Measurements from ENCODE around the gene GBX2.

The GBX2 gene

DNA sequence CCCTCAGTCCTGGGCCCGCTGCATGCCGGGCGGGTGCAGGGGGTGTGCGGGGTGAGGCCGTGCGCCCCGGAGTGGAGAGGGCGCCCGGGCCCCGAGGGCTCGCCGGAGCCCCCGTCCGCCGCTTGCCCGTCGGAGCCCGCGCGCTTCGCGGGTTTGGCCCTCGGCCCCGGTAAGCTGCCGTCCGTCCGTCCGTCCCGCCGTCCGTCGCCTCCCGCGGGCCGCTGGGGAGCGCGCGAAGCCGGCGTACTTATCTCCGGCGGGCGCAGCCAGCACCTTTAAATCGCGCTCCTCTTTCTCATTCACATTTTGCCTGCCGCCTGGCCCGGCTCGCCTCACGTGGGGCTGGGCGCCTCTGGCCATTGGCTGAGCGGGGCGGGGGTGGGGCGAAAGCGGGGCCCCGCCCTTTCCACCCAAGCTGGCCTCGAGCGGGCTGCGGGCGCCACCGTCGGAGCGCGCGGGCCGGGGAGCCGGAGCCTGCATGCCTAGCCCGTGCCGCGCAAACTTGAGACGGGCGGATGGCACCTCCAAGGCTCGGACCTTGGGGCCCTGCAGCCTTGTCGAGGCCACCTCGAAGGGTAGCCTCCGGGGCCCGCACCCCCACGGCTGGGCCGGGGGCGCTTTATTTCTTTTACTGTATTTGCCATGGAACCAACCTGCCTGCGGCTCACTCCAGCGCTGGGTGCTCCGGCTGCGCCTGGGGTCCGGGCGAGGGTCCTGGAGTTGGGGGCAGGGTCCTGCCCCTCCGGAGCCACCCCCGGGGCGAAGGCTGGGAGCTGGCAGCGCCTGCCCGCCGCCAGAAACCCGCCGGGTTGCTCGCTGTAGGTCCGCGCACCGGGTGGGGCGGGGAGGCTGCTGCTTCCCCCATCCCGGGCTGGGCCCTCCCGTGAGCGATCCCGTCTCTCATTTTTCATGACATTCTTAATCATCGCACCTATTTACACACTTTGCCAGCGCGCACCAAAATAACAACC is at the start of gene GBX2:
Gene GBX2, minus strand, starts transcription at position 277 of the 971 bp plus-strand sequence. CDS start 415 bp downstream, outside the sequence.
- peak in 9 of 56 donors; percentile 5 to 47 (median 20) for DNase-seq

DNA sequence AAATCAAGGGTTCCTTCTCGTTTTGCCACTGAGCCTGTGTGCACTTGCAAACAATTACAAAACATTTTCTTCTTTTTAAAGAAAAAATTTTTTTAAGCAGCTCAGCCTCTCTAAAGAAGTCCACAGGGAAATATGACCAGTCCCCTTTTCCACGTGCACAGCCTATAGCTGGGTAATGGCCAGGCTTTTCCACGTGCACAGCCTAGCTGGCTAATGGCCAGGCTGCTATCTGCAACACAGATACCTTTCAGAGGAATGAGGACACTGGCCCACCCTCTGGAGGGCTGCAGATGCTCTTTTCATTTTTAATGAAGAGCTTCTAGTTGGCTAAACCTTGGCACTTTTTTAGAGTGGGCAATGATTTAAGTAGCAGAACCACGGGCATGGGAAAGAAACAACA is 49.7 kb upstream of the GBX2 start:
- no peak for DNase-seq

DNA sequence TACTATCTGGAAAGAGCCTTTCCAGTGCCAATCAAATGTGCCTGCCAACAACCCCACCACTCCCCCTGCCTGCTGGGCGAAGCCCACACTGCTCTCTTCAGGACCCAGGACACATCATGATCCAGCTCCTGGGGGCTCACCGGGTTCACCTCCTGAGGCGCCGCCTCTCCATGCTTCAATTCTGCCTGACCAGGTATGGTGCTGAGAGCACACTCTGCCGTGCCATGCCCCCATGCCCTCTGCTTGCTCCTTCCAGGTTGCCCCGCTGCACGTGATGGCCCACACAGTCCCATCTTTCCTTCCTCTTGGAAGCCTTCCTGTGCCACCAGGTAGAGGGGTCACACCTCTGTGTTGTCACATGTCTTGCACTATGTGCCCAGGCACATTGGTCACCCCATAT is 48.5 kb upstream of the GBX2 start:
- no peak for DNase-seq

DNA sequence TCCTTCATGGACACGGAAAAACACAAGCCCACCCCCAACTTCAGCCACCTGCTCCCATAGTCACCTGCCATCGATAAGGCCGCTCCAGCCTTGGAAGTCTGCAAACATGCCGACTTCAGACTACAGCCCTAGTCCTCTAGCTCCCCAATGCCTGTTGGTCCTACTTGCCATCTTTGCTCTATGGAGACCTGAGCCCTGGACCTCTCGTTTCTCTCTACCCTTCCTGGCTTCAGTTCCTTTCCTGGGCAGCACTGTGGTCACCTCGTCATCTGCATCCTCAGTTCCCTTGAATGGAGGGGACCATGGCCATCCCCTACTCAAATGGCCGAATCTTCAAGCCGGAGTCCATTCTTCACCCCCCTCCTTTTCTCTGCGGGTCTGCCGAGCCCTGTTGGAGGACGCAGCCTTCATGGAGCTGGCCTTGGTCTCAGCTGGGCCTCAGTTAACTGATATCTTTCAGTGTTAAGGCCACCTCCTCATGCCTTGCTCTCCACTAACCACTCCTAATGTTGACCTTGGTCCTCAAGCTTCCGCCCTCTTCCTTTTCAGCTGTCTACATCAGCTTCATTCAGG is 47.7 kb upstream of the GBX2 start:
- no peak for DNase-seq

DNA sequence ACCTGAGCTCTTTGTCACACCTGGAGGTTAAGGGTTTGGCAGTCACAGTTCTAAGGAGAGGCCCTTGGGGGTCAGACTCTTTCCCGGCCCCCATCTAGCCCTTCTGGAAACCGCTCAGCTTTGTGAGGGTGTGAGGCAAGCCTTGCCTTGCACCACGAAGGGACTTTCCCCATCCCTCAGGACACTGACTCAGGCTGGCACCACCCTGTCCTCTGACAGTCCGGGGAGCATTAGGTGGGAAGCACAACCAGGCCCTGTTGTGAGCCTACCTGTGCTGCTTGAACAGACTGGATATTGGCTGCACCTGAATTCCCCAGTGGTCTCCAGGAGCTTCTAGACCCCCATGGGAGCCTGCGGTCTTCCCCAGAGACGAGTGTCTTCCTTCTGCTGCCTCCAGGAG is 47.0 kb upstream of the GBX2 start:
- no peak for DNase-seq

DNA sequence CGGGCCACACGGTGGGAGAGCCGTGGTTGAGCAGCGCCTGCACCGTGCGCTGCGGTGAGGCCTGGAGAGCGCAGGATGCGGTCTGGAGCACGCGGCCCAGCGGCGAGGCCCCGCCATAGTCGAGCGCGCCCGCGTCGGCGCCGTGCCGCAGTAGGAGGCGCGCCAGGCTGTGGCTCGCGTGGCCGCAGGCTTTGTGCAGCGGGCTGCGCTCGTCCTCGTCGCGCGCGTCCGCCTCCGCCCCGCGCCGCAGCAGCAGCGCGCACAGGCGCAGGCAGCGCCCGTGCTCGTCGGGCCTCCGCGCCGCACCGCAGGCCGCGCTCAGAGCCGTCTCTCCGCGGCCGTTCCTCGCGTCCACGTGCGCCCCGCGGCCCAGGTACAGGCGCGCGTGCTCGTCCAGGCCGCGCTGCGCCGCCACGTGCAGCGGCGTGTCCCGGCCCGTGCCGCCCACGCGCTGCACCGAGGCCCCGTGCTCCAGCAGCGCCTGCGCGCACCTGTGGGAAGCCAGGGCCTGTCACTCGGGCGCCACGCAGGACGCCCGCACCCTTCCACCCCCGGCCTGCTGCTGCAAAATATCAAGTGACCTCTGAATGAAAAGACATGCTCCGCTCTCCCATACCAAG is 46.3 kb upstream of the GBX2 start:
- no peak for DNase-seq

DNA sequence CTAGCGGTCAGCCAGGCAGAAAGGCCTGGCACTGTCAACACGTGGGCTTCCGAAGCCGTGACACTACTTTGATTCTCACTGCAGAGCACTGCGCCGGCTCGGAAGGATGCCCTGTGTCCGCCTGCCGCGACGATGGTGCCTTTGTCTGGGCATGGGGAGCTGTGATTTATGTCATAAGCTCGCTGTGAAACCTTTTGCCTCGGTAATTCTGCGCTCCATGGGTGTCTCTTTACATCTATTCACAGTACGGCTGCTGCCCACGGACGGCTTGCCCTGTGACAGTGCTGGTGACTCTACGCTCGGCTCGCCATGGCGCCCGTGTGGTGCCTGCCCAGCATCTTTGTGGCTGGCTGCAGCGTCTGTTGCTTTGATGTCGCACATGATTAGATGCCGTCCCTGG is 43.1 kb upstream of the GBX2 start:
- DNase-seq = no peak

DNA sequence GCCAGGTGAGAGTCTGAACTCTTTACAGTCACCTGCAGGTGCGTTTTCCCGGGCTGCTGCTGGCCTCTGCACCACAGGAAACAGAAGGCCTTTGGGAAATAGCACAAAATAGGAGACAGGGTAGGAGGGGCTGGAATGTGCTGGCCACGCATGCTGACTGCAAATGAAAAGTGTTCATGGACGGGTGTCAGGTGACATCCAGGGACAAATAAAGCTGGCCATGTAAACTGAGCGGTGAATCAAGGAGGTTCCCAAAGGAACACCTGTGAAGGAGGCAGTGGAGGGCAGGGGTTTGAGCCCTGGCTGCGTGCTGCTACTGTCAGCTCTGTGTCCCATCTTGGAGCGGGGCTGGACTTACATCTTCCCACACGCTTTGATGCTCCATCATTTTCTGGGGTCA is 42.4 kb upstream of the GBX2 start:
- DNase-seq = no peak

DNA sequence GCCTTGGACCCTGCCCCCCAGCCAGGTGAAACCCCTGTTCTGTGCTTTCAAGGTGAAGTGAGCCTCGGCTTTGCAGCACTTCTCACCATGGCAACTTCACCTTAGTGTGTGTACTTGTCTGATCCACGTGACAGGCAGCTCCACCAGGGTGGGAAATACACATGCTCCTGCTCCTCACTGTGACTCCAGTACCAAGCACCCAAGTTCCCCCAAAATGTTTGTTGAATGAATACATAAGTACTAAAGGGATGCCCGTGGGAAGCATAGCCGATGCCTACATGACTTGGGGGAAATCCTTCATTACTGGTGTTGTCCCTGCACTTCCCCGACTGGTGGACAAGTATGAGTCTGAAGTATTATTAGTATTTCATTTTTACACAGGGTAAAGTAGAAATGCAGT is 41.8 kb upstream of the GBX2 start:
- no peak for DNase-seq

DNA sequence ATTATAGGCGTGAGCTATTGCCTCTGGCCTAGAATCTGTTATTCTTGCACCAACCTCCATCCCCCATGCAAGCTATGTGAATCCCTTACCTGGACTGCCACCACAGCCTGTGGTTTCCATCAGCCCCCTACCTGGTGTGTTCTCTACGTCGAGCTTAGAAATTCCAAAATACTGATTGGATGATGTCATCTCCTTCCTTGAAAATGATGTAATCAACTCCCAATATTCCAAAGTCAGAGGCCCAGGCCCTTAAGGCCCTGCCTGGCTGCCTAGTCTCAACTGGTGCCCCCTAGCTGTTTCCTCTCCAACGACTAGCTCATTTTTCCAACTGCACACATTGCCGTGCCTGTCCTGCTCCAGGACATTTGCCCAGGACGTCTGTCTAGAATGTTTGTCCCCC is 41.3 kb upstream of the GBX2 start:
- no peak for DNase-seq

DNA sequence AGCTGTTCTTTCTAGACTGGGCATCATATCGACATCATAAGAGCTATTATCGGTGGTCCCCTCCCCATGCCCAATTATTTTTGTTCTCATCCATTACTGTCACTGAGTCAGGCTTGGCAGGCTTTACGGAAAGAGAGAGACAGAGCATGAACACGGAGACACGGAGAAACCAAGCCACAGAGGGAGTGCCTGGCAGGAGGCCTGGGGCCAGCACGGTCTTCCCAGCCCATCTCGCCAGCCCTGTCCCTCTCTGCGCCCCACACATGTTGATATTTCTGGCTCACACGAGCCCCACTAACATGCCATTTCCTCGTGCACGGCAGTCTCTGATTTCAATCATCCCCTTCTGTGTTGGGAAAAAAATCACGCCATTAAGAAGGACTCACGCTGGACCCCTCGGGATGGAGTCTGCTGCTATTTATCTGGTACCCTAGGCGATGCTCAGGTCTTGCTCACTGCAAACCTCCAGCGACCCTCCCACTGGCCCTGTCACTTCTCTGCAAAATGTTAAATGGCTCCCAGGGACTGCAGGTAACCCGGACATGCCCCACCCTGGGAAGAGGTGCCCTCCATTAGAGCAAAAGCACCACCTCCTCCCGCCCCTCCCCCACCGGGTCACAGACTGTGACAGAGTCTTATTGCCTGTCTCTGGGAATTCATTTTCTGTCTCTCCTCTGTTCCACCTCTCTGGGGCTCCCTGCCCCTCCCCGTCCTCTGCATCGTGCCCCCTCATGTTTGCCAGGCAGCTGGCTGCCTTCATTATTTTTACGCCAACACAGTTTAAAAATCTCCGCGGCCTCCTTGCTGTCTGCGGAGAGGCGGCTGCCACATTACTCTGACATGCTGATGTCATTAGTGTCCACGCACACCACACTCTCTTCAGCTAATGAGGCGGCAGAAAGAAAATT is 40.1 kb upstream of the GBX2 start:
- peak in 4 of 56 donors; percentile 6 to 19 (median 8) for DNase-seq

DNA sequence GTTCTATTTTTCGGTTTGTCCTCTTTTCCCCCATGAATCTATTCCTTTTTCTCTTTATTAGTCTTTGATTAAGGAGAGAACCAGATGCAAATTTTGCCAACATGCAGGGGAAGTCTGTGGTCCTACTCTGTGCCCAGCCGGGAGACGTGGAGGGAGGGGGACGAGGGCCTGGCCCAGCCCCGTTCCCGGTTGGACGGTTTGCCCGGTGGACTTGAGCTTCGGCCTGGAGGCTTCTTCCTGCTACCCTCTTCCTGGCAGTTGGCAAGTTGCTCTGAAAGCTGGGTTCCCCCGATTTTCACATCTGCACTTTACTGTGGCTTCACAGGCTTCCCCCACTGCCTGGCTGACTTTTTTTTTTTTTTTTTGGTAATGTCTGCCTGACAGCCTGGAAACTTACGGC is 39.3 kb upstream of the GBX2 start:
- no peak for DNase-seq

DNA sequence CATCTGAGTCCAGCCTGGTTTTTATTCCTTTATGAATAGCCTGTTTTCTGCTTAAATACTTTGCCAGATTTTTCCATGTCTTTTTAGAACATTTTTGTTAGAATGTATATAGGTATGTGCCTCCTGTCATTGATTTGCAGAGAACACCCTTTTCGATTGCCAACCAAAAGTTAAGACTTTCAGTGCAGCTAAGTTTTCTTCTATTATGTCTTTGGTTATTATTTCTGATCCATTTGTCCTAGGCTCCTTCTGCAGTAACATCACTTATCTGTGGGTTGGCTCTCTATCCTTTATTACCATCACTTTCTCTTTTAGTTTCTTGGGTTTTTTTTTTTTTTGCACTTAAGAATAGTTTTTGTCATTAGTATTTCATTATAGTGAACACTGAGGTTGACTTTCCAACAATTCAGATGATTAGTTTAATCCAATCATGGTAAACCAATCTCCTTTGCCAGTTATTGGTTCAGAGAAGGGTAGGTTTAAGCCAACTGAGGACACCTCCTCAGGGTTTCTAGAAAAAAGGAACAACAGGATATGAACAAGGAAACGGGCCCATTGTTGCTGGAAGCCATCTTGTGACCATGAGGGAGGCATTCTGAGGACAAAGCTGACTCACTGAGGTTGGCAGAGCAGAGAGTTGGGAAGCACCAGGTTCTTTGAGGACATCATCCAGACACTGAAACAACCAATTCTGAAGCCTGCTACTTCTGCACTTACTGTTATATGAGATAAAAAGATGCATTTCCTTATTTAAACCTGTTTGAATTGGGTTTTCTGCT is 37.9 kb upstream of the GBX2 start:
- no peak for DNase-seq

DNA sequence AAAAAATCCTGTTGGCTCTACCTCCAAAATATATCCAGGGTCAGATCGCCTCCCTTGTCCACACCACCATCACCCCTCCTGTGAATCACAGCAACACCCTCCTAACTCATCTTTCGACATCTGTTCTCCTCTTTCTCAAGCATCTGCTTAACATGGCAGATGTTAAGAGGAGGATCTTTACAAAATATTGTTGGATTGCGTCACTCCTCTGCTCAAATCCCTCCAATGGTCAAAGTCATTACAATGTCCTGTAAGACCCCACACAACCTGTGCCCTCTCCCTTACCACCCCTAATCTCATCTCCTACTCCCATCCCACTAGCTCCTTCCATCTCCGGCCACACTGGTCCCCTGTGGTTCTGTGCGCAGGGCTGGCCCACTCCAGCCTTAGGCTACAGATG is 36.8 kb upstream of the GBX2 start:
- no peak for DNase-seq

DNA sequence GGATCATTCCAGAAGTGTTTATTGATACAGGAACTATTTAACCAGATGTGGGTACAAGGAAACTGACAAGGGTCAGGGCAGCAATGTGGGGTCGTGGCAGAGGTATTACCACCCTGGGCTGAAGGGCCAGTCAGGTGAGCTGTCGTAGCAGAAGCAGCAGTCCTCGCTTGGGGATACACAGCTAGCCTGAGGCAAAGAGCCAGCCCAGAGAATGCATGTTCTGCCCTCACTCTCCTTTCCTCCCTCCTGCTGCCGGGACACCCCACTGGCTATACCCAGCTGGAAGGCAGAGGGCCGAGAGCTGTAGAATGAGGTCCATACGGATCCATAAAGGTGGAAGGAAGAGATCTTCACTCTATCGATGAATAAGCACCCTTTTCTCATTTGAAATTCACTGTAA is 32.2 kb upstream of the GBX2 start:
- DNase-seq = no peak

DNA sequence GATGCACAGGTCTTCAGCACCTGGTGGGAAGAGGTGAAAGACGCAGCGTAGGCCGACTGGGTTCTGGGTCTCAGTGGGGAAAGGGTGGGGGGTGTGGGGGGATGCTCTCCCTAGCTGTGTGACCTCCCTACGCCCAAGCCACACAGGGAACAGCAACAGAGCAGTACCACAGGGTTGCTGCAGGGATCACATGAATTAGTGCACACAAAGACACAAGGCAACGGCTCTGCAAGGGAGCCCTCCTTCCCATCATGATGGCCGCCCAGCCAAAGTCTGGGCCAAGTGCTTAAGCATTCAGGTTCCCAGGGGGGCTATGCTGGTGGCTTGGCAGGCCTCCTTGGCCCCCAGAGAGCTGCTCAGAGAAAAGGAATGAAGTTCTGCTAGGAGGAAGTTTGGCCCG is 28.2 kb upstream of the GBX2 start:
- no peak for DNase-seq

DNA sequence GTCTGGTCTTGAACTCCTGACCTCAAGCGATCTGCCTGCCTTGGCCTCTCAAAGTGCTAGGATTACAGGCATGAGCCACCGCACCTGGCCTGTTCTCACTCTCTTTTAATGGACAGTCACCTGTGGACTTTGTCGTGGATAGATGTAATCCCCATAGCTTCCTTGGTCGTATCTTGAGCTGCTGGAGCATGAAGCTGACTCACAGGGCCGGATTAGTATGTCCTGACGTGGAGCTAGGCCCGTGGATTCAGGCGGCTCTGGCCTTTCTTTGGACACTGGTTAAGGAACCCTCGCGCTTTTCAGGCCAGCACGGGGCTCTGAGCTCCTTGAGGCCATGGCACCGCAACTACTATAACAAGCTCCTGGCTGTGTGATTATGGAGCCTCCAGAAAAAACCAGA is 27.5 kb upstream of the GBX2 start:
- no peak for DNase-seq

DNA sequence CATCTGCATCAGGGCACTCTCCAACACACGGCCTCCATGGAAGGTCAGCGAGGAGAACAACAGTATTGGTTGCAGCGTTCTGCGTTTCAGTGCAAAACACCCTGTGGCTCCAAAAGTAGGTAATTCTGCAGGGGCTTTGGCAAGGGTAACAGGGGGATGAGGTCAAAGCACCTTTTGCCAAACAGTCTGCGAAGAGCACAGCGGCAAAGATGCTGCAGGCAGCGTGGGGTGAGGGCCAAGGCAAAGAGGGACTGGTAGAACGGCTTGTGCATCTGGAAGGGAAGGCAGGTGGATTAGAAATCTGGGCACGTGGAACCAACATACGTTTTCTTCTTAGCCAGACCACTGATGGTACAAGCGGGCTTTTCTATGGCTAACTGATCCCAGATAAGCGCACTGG is 26.6 kb upstream of the GBX2 start:
- DNase-seq = no peak

DNA sequence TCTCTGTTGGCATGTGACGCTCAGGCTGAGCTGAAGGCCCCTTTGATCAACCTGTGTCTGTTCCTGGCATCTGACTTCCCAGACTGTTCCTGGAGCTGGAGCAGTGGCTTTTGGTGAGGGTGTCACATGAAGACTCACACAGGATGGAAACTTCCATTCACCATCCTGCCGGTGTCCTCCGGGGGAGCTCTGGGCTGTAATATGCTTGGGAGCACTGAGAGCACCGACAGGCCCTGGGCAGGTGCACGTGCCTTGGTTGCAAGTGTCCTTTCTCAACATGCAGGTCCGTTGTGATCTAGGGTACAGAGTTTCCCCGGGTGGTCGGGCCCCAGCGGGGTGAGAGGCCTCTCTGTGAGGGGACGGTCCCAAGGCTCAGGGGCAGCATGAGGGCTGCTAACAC is 24.8 kb upstream of the GBX2 start:
- DNase-seq = no peak

DNA sequence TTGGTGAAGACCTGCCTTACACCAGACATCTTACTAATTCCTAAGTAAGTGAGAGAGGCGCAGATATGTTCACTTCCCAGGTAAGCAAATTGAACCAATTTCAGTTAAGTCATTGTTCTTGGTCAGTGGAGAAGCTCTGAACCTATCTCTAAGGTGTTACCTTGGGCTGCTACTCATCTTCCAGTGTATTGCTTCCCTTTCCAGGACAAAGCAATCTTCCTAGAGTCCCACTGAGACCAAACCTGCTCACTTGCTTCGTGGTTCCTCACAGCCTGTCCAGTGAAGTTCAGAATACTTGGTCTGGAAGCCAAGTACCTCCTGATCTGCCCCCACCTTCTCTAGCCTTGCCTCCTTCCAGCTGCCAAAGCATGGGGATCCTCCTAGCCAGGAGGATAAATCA is 22.5 kb upstream of the GBX2 start:
- DNase-seq = no peak

DNA sequence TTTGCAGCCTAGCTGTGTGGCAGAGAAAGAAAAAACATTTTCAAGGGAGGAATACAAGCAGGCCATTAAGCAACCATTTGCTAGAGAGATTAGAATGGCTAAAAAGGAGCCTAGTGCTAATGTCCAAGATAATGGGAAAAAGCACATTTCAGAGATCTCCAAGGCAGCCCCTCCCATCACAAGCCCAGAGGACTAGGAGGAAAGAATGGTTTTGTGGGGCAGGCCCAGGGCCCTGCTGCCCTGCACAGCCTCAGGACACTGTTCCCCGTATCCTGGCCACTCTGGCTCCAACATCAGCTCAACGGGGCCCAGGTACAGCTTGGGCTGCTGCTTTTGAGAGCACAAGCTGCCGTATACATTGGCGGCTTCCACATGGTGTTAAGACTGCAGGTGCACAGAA is 16.5 kb upstream of the GBX2 start:
- DNase-seq = no peak

All from amygdala (tissue), 56 donors.